Measurements from ENCODE around the gene RBM18.

DNA sequence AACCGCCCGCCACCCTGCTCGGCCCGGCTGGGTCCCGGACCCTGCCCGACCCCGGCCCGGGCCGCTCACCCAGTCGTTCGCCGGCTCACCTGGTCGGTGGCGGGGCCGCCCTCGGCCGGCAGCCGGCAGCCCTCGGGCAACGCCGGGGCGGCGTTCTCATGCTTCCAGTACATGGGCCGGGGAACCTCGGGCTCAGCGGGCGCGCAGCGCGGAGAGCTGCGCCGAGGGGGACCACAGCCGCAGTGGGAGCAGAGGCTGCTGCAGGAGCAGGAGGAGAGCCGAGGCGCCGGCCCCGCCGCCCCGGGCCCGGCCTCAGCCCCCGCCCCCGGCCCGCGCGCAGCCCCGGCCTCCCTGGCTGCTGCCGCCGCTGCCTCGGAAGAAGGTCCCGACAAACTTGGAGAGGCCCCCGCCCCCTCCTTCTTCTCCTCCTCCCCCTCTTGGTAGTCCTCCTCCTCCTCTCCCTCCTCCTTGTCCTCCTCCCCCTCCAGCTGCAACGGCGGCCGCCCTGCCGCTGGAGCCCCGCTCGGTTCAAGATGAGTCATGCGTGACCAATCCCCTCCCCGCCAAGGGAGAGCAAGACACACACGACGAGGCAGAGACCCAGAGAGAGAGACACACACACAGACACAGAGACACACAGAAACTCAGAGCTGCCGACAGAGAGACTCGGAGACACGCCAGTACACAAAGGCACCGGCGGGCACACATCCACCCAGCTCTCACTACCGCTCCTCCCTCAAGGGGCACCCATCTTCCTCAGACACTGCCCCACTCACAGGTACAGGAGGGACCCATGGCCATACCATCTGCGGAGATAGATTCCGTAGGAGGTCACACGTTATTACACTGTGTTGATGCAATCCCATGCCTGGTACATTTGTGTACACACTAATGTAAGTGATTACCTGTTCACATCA, 35.8 kb downstream of the RBM18 start, which contains the start of gene LHX6:
- TF ChIP-seq, protein P1, sequence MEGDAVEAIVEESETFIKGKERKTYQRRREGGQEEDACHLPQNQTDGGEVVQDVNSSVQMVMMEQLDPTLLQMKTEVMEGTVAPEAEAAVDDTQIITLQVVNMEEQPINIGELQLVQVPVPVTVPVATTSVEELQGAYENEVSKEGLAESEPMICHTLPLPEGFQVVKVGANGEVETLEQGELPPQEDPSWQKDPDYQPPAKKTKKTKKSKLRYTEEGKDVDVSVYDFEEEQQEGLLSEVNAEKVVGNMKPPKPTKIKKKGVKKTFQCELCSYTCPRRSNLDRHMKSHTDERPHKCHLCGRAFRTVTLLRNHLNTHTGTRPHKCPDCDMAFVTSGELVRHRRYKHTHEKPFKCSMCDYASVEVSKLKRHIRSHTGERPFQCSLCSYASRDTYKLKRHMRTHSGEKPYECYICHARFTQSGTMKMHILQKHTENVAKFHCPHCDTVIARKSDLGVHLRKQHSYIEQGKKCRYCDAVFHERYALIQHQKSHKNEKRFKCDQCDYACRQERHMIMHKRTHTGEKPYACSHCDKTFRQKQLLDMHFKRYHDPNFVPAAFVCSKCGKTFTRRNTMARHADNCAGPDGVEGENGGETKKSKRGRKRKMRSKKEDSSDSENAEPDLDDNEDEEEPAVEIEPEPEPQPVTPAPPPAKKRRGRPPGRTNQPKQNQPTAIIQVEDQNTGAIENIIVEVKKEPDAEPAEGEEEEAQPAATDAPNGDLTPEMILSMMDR (IDR thresholded peaks at IDR 0.05): no peak
- TF ChIP-seq POLR2A (IDR thresholded peaks at IDR 0.05): no peak

Measured in lower leg skin (tissue), 3 donors.